Non-pigmented ciliary epithelial cell (primary cell): ENCODE results near the gene RNF40.
"Not testable (repeated sequence)": the region's sequence is repeated elsewhere in the genome, so short reads cannot be mapped to it uniquely, and the experiment has no call there.

Source experiments
- DNase-seq: peaks from one replicate; pipeline ENCODE4 v3.0.0-alpha.2; 2010; ENCODE audit warnings: low read depth

Gene RNF40

DNA sequence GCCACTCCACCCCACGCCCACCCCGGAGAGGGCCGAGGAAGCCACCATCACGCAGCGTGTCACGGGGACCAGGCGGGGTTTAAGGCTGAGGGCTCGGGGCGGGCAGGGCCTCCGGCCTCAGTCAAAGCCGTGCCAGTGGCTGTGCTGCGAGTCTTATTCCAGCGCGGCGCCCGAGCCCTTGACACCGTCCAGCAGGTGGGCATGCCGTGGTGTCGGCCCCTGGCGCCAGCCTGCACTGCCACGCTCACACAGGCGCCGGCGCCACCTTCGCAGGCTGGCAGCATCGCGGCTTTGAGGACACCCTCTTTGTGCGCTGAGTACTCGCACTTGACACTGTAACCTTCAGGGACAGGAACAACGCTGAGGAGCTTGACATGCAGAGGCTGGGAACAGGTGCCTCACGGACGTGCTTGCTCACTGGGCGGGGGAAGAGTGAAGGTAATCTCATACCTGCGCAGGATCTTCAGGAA lies 58.9 kb downstream of the RNF40 start:
- no peak for DNase-seq

DNA sequence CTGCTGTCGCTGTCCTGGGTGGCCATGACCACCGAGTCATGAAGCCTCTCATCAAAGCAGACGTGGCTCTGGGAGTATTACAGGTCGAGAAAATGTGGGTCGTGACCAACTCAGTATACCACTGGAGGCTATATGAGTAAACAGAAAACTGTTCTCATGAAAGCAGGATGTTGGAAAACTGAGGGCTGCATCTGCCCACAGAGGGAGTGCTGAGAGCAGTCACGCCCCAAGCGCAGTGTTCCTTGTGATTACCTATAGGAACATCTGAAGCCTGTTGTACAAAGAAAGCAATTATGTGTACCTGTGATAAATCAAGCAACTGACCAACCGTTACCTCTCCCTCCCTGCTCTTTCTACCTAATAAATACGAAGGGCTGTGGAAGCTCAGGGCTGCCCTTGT lies 59.3 kb downstream of the RNF40 start:
- not testable (repeated sequence) for DNase-seq

GRCh38 chr16:30821891-30822290 lies 59.8 kb downstream of the RNF40 start:
- no peak for DNase-seq
